HEK293 (cell line): ENCODE measurements around the gene ADAM8.

Source experiments
- CTCF ChIA-PET: fragments of 350-600 bp; formaldehyde crosslinking; extraction: SDS; loops from one replicate; lab custom pipeline; 2021; ENCODE audit warnings: antibody characterized with exemption; lab: Yijun Ruan, JAX
- POLR2A ChIA-PET: fragments of 300-600 bp; formaldehyde crosslinking; extraction: SDS; loops from one replicate; lab custom pipeline; 2020; ENCODE audit warnings: antibody characterized with exemption, inconsistent platforms; lab: Yijun Ruan, JAX
- H3K27ac ChIP-seq: fragments of 200-500 bp; sonication (Bioruptor generic); 2 replicates; pipeline ENCODE4 v1.5.1; 2014; ENCODE audit warnings: low read depth, low read length, control low read depth, inconsistent platforms; ENCODE audit errors: extremely low read depth
- H3K36me3 ChIP-seq, 2 experiments: fragments of 200-500 bp in 1 of 2; sonication (Bioruptor generic) in 1 of 2; 1 replicate in 1 of 2; 2 replicates in 1 of 2; pipeline ENCODE4 v1.5.1; 2014 to 2017; ENCODE audit warnings: inconsistent platforms in 2 of 2, low read length in 2 of 2; ENCODE audit not compliant: control insufficient read depth in 2 of 2, insufficient read depth in 1 of 2
- H3K4me1 ChIP-seq: fragments of 200-500 bp; sonication (Bioruptor generic); 2 replicates; pipeline ENCODE4 v1.5.1; 2014; ENCODE audit warnings: mild to moderate bottlenecking, low read length, inconsistent platforms; ENCODE audit not compliant: control insufficient read depth, insufficient read depth
- H3K4me3 ChIP-seq: 2 replicates; pipeline ENCODE4 v1.5.1; 2011; ENCODE audit warnings: low read depth, mild to moderate bottlenecking, control low read depth, low read length, moderate library complexity
- H3K9me3 ChIP-seq: fragments of 200-500 bp; sonication (Bioruptor generic); 2 replicates; pipeline ENCODE4 v1.5.1; 2014; ENCODE audit warnings: low read depth, low read length, inconsistent platforms; ENCODE audit not compliant: control insufficient read depth, insufficient read depth
- EGR2 ChIP-seq: fragments of 450-650 bp; formaldehyde crosslinking; IDR thresholded peaks from 2 replicates; pipeline ENCODE4 v1.5.1; 2016; ENCODE audit warnings: low read depth, missing biosample characterization, missing genetic modification characterization
- GLIS1 ChIP-seq: fragments of 450-650 bp; formaldehyde crosslinking; IDR thresholded peaks from 2 replicates; pipeline ENCODE4 v1.5.1; 2016; ENCODE audit warnings: missing biosample characterization, missing genetic modification characterization
- GLIS2 ChIP-seq: fragments of 450-650 bp; formaldehyde crosslinking; IDR thresholded peaks from 2 replicates; pipeline ENCODE4 v1.5.1; 2016; ENCODE audit warnings: missing biosample characterization, missing genetic modification characterization
- HOXD13 ChIP-seq: sonication (generic); formaldehyde crosslinking; IDR thresholded peaks from 2 replicates; pipeline ENCODE4 v1.8.0; 2022; ENCODE audit warnings: missing genetic modification reagents, borderline replicate concordance
- KLF1 ChIP-seq: fragments of 450-650 bp; formaldehyde crosslinking; IDR thresholded peaks from 2 replicates; pipeline ENCODE4 v1.5.1; 2016; ENCODE audit warnings: missing biosample characterization, missing genetic modification characterization
- KLF10 ChIP-seq: fragments of 450-650 bp; IDR thresholded peaks from 2 replicates; pipeline ENCODE4 v1.5.1; 2018; ENCODE audit warnings: missing biosample characterization, mild to moderate bottlenecking, missing genetic modification characterization
- KLF7 ChIP-seq: fragments of 450-650 bp; formaldehyde crosslinking; IDR thresholded peaks from 2 replicates; pipeline ENCODE4 v1.5.1; 2016; ENCODE audit warnings: missing biosample characterization, missing genetic modification characterization, borderline replicate concordance
- KLF9 ChIP-seq: fragments of 450-650 bp; formaldehyde crosslinking; IDR thresholded peaks from 2 replicates; pipeline ENCODE4 v1.5.1; 2016; ENCODE audit warnings: missing biosample characterization, missing genetic modification characterization, low read depth
- SP7 ChIP-seq: fragments of 450-650 bp; formaldehyde crosslinking; IDR thresholded peaks from 2 replicates; pipeline ENCODE4 v1.5.1; 2016; ENCODE audit warnings: missing biosample characterization, missing genetic modification characterization
- ZBTB17 ChIP-seq: fragments of 450-650 bp; formaldehyde crosslinking; IDR thresholded peaks from 2 replicates; pipeline ENCODE4 v1.5.1; 2016; ENCODE audit warnings: missing biosample characterization, missing genetic modification characterization
- ZBTB20 ChIP-seq: fragments of 450-650 bp; formaldehyde crosslinking; IDR thresholded peaks from 2 replicates; pipeline ENCODE4 v1.5.1; 2016; ENCODE audit warnings: missing biosample characterization, missing genetic modification characterization
- ZFHX2 ChIP-seq: fragments of 450-650 bp; formaldehyde crosslinking; conservative IDR thresholded peaks from 2 replicates; pipeline ENCODE4 v1.5.1; 2016; ENCODE audit warnings: missing biosample characterization, missing genetic modification characterization
- ZIC2 ChIP-seq: fragments of 450-650 bp; formaldehyde crosslinking; IDR thresholded peaks from 2 replicates; pipeline ENCODE4 v1.5.1; 2016; ENCODE audit warnings: missing biosample characterization, missing genetic modification characterization
- ZNF146 ChIP-seq: fragments of 450-650 bp; formaldehyde crosslinking; IDR thresholded peaks from 2 replicates; pipeline ENCODE4 v1.5.1; 2016; ENCODE audit warnings: missing biosample characterization, missing genetic modification characterization
- ZNF169 ChIP-seq: fragments of 450-650 bp; formaldehyde crosslinking; IDR thresholded peaks from 2 replicates; pipeline ENCODE4 v1.5.1; 2016; ENCODE audit warnings: missing biosample characterization, missing genetic modification characterization
- ZNF174 ChIP-seq: fragments of 450-650 bp; formaldehyde crosslinking; IDR thresholded peaks from 2 replicates; pipeline ENCODE4 v1.5.0; 2017; ENCODE audit warnings: missing biosample characterization, mild to moderate bottlenecking, missing genetic modification characterization
- ZNF184 ChIP-seq: fragments of 450-650 bp; IDR thresholded peaks from 2 replicates; pipeline ENCODE4 v1.5.1; 2018; ENCODE audit warnings: missing biosample characterization, mild to moderate bottlenecking, missing genetic modification characterization
- ZNF223 ChIP-seq: fragments of 450-650 bp; formaldehyde crosslinking; IDR thresholded peaks from 2 replicates; pipeline ENCODE4 v1.5.1; 2016; ENCODE audit warnings: missing biosample characterization, missing genetic modification characterization
- ZNF248 ChIP-seq: fragments of 450-650 bp; formaldehyde crosslinking; IDR thresholded peaks from 2 replicates; pipeline ENCODE4 v1.5.1; 2017; ENCODE audit warnings: missing biosample characterization, missing genetic modification characterization
- ZNF302 ChIP-seq: fragments of 450-650 bp; formaldehyde crosslinking; IDR thresholded peaks from 2 replicates; pipeline ENCODE4 v1.5.1; 2016; ENCODE audit warnings: missing biosample characterization, missing genetic modification characterization, low read depth
- ZNF391 ChIP-seq: fragments of 450-650 bp; formaldehyde crosslinking; IDR thresholded peaks from 2 replicates; pipeline ENCODE4 v1.5.1; 2016; ENCODE audit warnings: low read depth, missing biosample characterization, missing genetic modification characterization, borderline replicate concordance
- ZNF416 ChIP-seq: fragments of 450-650 bp; formaldehyde crosslinking; IDR thresholded peaks from 2 replicates; pipeline ENCODE4 v1.5.1; 2016; ENCODE audit warnings: missing biosample characterization, missing genetic modification characterization
- ZNF501 ChIP-seq: fragments of 450-650 bp; formaldehyde crosslinking; IDR thresholded peaks from 2 replicates; pipeline ENCODE4 v1.5.1; 2016; ENCODE audit warnings: missing biosample characterization, missing genetic modification characterization
- ZNF514 ChIP-seq: fragments of 450-650 bp; formaldehyde crosslinking; IDR thresholded peaks from 2 replicates; pipeline ENCODE4 v1.5.1; 2016; ENCODE audit warnings: missing biosample characterization, missing genetic modification characterization
- ZNF585B ChIP-seq: fragments of 450-650 bp; formaldehyde crosslinking; IDR thresholded peaks from 2 replicates; pipeline ENCODE4 v1.5.1; 2016; ENCODE audit warnings: missing biosample characterization, missing genetic modification characterization
- ZNF621 ChIP-seq: fragments of 450-650 bp; formaldehyde crosslinking; IDR thresholded peaks from 2 replicates; pipeline ENCODE4 v1.5.1; 2017; ENCODE audit warnings: missing biosample characterization, missing genetic modification characterization
- ZNF645 ChIP-seq: fragments of 450-650 bp; formaldehyde crosslinking; IDR thresholded peaks from 2 replicates; pipeline ENCODE4; 2016; ENCODE audit warnings: missing biosample characterization, missing genetic modification characterization
- ZSCAN4 ChIP-seq: fragments of 450-650 bp; formaldehyde crosslinking; IDR thresholded peaks from 2 replicates; pipeline ENCODE4 v1.5.1; 2017; ENCODE audit warnings: missing biosample characterization, missing genetic modification characterization

ADAM8 gene

GRCh38 chr10:133245439-133246235 is 31.0 kb downstream of the ADAM8 start:
- CTCF ChIA-PET = interaction anchor here (0.7 to 1.3 kb wide), 4 partner anchors 15 to 344 kb away, joined by 3 to 5 read pairs (median 3); no protein-coding TSS in a partner anchor

GRCh38 chr10:133243593-133243992 is 33.1 kb downstream of the ADAM8 start:
- H3K9me3 ChIP-seq = no peaks in the 10 kb centered on the region
- TF ChIP-seq ZBTB20 = no peak
- peak; percentile 54; the same call in 1 of the 2 replicates for TF ChIP-seq ZIC2 (tag by site-specific recombination)
- no peaks in the 10 kb centered on the region for H3K4me1 ChIP-seq
- ChIA-PET CTCF (no interaction called here), POLR2A (no interaction called here)
- no peak overlapping the region for H3K4me3 ChIP-seq
- H3K27ac ChIP-seq = no peak overlapping the region
- no peaks in the 10 kb centered on the region for H3K36me3 ChIP-seq

More at GRCh38 chr10:133245439-133246235, 31.0 kb downstream of the ADAM8 start:
- TF ChIP-seq KLF1 (tag by site-specific recombination) (peak; percentile 51), ZNF146 (tag by site-specific recombination) (no peak), ZNF501 (tag by site-specific recombination) (no peak), ZIC2 (tag by site-specific recombination) (peak; percentile 72), ZNF169 (no peak), KLF7 (tag by site-specific recombination) (no peak), ZNF302 (no peak), ZNF248 (tag by site-specific recombination) (no peak), GLIS2 (tag by site-specific recombination) (peak; percentile 59; the same call in 1 of the 2 replicates), GLIS1 (tag by site-specific recombination) (peak; percentile 50; the same call in 1 of the 2 replicates), ZNF223 (tag by site-specific recombination) (peak; percentile 62; the same call in 1 of the 2 replicates), ZNF621 (tag by site-specific recombination) (no peak), ZBTB17 (tag by site-specific recombination) (peak; percentile 54; the same call in 1 of the 2 replicates), ZSCAN4 (tag by site-specific recombination) (no peak)
- no peak overlapping the region for H3K4me3 ChIP-seq
- POLR2A ChIA-PET = no interaction called here
- H3K9me3 ChIP-seq = no peaks in the 10 kb centered on the region
- 0 out of 2 replicates have a peak overlapping the region, but pooled peaks have one; percentile 30 for H3K27ac ChIP-seq
- no peaks in the 10 kb centered on the region for H3K4me1 ChIP-seq
- no peaks in the 10 kb centered on the region for H3K36me3 ChIP-seq

- Histone ChIP-seq H3K4me1 (no peaks in the 10 kb centered on the region), H3K27ac (no peak overlapping the region), H3K36me3 (no peaks in the 10 kb centered on the region), H3K4me3 (no peak overlapping the region), H3K9me3 (no peaks in the 10 kb centered on the region)
- ChIA-PET POLR2A (no interaction called here), CTCF (interaction anchor here (0.7 to 1.0 kb wide), 2 partner anchors 15 to 47 kb away, joined by 3 read pairs; no protein-coding TSS in a partner anchor)
- TF ChIP-seq ZNF416 (tag by site-specific recombination) (no peak), ZNF184 (tag by site-specific recombination) (no peak), ZNF223 (tag by site-specific recombination) (no peak), ZSCAN4 (tag by site-specific recombination) (peak; percentile 86), ZNF174 (tag by site-specific recombination) (no peak), ZNF645 (0 out of 2 replicates have a peak, but pooled peaks have one; percentile 37), ZNF621 (tag by site-specific recombination) (0 out of 2 replicates have a peak, but pooled peaks have one; percentile 42), SP7 (tag by site-specific recombination) (no peak), KLF9 (tag by site-specific recombination) (peak; percentile 83), ZFHX2 (peak; percentile 92), ZNF514 (no peak), ZNF391 (tag by site-specific recombination) (no peak), KLF10 (tag by site-specific recombination) (0 out of 2 replicates have a peak, but pooled peaks have one; percentile 18), HOXD13 (CRISPR knock-in tag) (no peak), EGR2 (tag by site-specific recombination) (peak; percentile 59), ZNF585B (tag by site-specific recombination) (no peak)
Measured at GRCh38 chr10:133242611-133243356, 33.9 kb downstream of the ADAM8 start.
